ENCODE measurements around the gene COL15A1.

The COL15A1 gene

DNA sequence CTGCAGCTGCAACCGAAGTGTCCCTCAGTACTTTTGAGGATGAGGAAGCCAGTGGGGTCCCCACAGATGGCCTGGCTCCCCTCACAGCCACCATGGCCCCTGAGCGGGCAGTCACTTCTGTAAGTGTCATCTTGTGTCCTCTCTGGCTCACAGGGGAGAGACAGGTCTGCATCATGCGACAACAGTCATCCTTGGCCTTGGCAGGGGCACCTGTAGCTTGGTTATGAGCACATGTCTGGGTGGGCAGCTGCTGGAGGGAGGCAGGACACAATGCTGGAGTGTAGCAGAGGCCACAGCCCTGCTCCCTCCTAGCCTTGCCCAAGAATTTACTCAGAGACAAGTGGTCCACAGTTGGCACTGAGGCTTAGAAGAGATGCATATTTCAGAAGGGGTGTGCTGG, 71.7 kb downstream of the COL15A1 start:
- no peak for DNase-seq (ENCODE audit: low spot score)

DNA sequence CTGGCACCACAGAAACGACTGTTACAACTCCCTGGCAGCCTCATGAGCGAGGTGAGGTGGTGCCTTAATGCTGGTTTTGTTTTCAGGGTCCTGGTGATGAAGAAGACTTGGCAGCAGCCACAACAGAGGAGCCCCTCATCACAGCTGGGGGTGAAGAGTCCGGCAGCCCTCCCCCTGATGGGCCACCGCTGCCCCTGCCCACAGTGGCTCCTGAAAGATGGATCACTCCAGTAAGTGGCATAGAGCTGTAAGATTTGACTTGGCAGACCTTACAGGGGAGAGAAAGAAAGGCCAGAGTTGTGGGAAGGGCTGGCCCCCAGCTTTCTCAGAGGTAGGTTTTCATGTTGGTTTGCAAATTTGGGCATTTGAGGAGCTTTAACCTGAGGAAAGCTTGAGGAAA, 72.2 kb downstream of the COL15A1 start:
- DNase-seq (ENCODE audit: low spot score): no peak

DNA sequence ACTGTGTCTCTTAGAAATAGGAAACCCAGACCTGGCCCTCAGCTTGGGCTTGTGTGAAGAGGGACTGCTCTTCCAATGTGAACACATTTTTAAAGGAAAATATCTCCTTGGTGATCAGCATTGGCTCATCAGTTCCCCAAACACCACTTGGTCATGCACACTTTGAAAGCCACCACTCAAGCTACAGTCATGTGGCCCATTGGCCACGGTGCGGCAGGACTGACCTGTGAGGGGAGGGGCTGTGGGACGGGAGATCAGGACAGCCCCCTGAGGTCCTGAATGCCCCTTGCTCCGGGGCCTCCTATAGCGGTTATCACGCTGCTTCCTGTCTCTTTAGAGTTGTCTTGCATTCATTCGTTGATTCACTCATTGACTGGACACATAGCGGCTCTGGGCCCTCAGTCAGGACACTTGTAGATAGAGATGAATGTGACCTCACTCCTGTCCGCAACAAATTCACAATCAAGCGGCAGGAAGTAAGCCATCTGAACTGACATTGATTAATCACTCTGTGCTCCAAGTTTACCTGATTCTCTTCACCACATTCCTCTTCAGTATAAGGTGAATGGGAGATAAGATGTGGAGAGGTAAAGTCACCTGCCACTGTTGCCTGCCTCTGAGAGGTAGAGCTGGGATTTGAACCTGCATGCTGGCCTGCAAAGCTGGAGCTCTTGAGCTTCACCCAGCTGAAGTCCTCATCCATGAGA, 73.1 kb downstream of the COL15A1 start:
- no peak for DNase-seq (ENCODE audit: low spot score)

DNA sequence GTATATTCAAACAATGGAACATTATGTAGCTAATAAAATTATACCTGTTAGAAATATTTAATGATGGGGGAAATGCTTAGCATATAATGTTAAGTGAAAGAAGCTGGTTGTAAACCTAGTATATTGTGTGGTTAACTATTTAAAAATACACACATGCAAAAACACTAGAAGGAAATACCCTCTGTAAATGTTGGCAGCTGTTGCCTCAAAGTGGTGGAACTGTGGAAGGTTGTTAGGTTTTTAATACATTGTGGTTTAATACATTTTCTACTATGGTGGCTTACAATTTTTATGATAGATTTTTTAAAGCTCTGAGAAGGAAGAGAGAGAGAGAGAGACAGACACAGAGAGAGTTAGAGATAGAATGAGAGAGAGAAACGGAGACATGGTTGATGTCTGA, 74.9 kb downstream of the COL15A1 start:
- DNase-seq (ENCODE audit: low spot score): no peak

DNA sequence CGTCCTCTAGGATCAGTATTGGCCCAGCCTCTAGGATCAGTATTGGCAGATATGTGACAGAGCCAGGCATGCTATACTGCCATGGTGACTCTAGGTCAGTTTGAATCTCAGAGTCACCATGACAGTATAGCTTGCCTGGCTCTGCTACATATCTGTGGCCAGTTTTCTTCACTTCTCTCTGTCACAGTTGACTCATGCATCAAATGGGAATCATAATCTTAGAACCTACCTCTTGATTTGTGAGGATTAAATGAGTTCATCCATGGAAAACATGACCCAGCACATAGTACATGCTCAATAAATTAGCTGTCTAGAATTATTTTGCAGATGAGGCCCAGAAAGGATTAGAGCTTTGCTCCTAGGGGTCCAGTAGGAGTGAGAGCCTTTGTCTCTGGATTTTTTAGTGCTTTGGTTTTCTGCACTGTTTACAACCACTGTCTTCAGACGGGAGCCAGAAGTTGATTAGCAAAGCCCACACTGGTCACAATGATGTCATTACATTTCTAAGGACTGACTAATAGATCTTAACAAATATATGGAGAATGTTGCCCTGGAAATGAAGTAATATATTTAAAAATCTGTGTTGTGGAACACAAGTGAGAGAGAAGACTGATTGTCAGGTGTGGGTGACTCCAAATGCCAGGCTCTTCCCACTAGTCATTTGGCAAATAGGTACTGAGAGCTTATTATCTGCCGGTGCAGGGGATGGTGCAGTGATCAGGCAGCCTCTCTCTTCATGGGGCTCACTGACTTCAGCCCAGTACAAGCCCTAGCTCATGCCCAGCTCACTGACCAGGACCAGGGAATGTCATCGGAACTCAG, 76.0 kb downstream of the COL15A1 start:
- no peak for DNase-seq (ENCODE audit: low spot score)

DNA sequence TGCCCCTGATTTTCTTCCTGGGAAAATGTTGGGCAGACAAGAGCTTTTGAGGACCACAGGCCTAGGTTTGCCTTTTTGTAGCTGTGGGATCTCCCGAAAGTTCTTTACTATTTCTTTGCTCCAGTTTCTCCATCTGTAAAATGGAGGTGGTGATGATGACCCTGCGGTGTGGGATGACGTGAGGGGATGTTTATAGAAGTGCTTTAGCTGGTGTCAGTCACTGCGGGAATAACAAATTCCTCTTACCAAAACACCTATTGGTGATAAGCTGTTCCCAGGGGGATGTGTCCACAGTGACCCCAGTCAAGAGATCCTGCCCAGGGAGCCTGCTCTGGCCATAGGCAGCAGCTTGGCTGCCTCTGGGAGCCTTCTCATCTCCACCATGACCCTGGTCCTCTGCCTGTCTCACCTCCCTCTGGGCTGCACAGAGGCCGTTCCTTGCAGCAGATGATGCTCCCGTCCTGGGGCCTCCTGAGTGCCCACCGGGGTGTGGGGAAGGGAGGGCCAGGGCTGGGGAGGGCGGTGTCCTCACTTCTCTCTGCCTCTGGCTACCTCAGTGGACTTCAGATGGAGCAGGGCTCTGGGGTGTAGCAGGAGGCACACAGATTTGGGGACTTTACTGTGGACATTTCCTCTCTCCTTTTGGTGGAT, 77.2 kb downstream of the COL15A1 start:
- no peak for DNase-seq (ENCODE audit: low spot score)

DNA sequence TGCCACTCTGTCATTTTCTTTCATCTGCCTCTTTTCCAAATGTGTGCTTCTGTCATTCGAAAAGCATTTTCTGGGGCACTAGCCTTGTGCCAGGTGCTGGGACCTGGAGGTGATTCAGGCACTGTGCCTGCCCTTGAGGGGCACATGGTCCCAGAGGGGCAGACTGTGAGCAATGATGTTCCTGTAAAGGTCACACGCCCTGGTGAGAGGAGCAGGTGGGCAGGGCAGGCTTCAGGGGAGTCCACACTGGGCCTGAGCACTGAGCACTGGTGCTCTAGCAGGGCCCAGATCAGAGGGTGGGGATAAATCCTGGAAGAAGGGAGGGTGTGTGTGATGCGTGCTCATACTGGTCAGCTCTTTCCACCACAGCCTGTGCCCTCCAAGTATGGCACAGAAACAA, 77.8 kb downstream of the COL15A1 start:
- no peak for DNase-seq (ENCODE audit: low spot score)

DNA sequence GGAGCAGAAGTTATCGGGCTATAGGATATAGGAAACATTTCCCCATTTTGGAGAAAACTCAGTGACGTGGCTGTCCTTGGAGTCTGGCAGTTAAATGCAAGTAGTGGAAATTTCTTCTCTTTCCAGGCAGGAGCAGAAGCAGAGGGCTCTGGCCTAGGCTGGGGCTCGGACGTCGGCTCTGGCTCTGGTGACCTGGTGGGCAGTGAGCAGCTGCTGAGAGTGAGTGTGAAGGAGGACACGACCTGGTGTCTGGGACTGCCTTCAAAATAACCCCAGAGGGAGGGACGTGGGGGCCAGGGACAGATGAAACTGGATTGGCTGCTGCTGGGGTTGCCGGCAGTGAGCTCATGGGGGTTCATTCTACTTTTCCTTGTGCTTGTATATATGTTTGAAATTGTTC, 79.5 kb downstream of the COL15A1 start:
- no peak for DNase-seq (ENCODE audit: low spot score)

DNA sequence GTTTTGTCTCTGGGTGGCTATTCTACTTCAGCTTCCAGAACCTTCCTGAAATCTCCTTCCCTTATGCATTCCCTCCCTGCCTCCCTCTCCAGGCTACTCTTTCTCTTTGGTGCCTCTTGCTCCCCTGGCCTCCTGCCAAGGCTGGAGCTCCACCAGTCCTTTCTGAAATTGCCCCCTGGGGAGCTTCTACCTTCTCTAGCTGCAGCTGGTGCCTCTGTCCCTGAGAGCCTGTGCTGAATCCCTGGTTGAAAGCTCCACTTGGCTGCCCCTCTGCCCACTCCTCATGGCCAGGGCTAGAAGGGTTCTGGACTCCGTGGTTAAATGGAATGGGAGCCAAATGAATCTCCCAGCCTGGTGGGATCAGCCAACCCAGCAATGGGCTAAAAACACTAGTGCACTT, 80.1 kb downstream of the COL15A1 start:
- no peak for DNase-seq (ENCODE audit: low spot score)

DNA sequence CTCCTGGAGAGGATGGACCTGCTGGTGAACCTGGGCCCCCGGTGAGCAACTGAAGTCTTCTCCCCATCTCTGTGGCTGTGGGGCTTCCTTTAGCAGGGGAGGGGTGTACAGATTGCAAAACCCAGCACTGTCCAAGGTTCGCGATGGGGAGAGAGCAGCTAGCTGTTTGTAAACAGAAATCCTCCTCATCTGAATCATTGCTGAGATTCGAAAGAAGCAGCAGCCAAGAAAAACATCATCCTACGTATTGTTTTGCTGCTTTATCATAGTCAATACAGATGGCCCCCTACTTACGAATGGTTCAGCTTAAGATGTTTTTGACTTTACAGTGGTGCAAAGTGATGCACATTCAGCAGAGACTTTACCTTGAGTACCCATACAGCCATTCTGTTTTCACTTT, 81.3 kb downstream of the COL15A1 start:
- no peak for DNase-seq (ENCODE audit: low spot score)

DNA sequence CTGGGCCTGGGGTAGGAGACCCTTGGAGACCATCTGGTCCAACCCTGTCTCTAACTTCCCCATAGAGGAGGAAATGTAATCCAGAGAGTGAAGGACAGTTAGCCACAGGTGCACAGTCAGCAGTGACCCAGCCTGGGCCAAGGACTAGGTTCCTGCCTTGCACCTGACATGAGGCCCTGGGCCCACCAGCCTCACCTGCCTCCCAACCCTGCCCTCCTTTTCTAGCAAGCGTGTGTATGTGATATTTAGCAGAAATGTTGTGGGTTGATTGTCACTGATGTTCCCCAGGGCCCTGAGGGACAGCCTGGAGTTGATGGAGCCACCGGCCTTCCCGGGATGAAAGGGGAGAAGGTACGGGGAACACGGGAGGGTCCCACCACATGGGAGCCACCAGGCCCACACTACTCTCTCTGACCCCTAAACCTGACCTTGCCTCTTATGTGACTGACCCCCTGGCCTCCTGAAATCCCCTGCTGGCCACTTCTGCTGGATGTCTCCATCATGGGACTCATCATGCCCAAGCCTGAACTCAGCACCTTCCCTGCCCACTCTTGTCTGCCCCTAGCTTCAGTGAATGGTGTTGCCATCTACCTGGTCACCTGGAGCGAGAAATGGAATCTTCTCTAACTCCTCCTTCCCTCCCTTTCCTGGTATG, 82.0 kb downstream of the COL15A1 start:
- no peak for DNase-seq (ENCODE audit: low spot score)

DNA sequence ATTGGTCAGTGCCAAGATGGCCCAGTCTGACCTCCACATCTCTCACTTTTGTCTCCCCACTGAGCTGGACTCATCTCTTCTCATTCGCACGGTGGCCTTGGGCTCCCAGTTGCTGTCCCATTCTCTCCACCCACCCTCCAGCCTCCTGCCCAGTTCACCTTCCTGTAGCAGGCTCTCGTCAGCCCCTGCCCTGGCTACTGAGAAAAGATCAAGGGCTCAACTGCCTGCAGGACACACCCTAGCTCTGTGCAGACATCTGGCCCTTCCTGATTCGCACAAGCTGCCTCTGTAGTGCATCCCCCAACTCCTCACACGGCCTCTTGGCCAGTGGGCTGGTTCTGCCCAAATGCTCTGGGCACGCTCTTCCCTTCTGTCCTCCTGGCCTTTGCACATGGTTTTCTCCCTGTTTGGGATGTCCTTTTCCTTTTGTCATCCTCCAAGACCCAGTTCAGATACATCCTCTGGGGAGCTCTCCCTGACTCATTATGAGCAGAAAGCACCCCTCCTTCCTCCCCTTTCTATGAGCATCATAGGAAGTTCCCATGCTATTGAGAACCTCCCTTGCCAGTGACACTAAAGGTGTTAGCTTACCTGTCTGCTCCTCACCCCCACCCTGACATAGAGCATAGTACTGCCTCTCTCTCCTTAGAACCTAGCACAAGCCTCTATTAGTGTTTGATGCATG, 82.7 kb downstream of the COL15A1 start:
- no peak for DNase-seq (ENCODE audit: low spot score)

DNA sequence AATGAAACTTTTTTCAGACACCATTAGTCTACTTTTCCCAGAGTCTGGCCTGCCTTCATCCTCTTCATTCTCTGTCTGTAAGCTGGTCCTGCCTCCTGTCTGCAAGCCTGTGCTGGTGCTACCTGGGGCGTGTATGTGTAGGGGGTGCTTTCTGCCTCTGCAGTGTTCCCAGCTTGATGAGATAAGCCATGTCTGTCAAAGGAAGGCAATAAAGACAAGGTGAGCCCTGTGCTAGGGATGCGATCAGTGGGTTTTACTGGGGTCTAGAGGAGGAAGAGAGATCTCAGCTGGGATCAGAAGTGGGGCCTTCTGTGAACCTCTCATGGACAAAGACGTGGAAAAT, 83.2 kb downstream of the COL15A1 start:
- no peak for DNase-seq (ENCODE audit: low spot score)

DNA sequence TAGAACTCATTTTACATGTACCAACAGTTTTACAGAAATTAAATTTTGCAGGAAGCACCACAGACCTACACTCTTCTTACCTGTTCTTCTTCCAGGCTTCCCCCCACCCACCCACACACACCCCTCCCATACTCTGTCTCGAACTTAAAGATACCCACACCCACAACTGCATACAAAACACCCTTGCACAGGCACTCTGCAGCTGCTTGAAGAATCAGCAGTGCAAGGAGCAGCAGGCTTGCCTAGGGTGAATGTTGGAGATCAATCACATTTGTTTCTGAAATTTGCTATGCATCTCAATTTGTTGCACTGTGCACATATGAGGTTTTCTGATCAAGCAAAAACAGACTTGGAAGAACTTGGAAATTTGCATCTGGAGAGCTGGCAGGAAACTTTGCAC, 83.7 kb downstream of the COL15A1 start:
- DNase-seq (ENCODE audit: low spot score): no peak

DNA sequence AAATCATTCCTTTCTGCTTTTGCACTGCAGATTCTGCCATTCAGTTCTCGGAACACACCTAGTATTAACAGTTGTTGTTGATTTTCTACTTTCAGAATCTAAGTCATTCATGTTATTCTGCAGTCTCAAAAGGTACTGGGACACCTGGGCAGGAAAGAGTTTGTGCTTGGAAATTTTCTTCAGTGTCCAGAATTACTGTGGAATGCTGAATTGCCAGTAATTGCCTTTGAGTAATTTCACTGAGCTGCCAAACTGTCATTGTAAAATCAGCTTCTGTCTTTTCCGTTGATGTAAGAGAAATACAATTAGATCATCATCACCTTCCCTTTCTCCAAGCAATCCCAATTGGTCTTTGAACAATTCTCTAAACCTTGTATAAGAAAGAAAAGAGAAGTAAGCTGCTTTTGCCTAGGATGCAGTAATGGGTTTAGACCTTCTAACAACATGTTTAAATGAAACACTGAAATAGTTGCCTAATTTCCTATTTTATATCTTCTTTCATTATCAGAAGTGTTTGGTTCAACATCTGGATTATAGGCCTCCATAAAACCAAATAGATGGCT, 85.5 kb downstream of the COL15A1 start:
- no peak for DNase-seq (ENCODE audit: low spot score)

DNA sequence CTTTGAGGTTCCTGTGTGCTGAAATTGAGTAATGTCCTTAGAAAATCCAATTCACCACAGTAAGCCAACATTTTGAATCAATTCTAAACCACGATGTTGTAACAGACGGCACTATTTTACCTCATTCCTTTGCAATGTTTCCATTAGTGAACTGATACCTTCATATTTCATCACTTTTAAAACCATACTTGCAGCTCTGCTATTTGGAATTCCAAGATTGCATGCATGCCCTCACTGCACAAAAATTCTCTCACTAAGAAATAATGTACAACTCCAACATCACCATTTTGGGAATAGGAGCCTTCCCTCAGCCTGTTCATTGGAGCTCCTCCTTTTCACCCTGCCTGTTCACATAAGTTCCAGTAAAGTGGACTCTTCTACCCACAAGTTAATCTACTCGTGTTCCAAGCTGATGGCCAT, 86.4 kb downstream of the COL15A1 start:
- DNase-seq (ENCODE audit: low spot score): no peak

DNA sequence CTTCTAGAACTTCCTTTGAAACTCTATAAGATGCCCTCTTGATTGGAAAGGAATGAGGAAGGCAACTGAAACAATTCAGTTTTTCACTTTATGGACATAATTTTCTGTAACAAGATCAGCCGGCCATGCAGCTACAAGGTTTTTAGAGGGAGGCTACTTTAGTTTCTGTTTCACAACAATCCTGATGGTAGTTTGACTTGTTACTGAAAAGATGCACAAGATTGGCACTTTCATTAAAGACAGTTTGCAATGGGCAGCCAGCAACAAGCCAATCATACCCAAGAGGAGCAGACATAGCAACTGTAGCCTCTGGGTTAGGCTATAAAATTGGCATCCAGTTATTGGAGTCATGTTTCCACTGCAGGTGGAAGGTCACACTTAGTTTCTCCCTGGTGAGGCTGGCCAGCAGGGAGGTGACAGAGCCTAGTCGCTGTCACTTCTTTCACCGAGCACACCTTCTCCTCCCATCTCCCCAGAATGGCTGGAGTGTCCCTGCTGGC, 87.0 kb downstream of the COL15A1 start:
- no peak for DNase-seq (ENCODE audit: low spot score)

DNA sequence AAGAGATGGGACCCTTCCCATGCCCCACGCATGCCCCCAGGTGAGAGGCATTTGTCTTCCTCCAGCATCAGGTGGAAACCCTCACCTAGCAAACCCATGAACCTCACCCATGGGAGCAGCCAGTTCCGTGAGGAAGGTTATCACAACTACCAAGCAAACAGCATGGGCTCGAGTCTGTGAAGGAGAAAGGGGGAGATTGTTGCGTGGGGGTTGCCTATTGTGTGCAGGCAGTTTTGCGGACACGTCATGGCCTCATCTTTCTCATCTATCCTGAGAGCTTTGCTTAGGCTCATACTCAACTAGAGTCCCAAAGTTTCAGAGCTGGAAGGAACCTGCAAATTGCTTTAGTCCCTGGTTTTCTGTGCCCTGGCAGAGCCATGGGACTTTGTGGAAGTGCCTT, 87.6 kb downstream of the COL15A1 start:
- no peak for DNase-seq (ENCODE audit: low spot score)

DNA sequence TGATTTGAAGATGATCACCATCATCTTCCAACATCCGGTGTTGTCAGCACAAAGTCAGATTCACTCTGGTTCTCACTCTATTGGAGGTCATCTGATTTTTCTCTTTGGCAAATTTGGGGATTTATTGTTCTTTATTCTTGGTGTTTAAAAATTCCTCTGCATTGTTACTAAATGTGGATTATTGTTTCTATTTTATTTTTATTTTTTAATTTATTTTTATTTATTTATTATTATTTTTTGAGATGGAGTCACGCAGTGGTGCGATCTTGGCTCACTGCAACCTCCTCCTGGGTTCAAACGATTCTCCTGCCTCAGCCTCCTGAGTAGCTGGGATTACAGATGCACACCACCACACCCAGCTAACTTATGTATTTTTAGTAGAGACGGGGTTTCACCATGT, 88.3 kb downstream of the COL15A1 start:
- DNase-seq (ENCODE audit: low spot score): no peak

DNA sequence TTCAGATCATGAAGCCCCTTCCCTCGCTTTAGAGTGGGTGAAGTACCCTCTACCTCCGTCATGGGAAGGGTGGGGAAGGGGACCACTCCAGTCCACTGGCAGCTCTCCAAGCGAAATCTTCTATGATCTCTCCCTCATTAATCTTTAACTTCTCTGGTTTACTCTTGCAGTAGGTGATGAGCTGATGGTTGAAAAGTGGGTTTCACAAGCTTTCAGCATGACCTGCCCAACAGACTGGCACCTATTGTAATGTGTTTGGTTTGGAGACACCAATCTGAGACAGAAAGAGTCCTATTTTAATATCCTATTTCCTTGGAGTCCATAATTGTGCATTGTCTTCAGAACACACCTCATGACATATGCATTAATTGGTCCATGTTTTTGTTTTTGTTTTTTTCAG, 90.4 kb downstream of the COL15A1 start:
- DNase-seq (ENCODE audit: low spot score): no peak

DNA sequence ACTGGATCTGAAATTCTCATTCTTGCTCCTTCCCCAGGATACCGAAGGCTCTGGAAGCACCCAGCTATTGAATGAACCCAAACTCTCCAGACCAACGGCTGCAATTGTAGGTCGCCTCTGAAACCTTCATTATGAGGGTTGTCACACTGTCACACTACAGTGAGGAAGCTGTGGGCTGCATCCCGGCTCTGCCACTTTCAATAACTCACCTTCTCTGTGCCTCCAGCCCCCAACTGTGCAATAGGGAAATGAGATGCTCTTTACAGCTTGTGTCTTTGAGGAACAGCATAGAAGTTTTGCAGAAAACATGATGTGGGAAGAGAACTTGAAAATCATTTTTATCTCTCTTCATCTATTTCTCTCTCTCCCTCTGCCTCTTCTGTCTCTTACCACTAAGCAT, 91.6 kb downstream of the COL15A1 start:
- DNase-seq (ENCODE audit: low spot score): no peak

All from Ammon's horn (tissue), 1 donor.